Adrenal gland (tissue), 12 donors: ENCODE data around the gene TTC9B. TPM values are rescaled to one million over a fixed set of nuclear protein-coding genes. Genes with fewer than 3 reads are reported as not detected.

Source experiments
- DNase-seq, 7 donors: peaks; one replicate each; pipeline ENCODE4 v3.0.0-alpha.2; 2019 to 2020
- H3K27ac ChIP-seq, 5 donors: fragments of 200-600 bp; sonication (generic) in 4 of 5; 1 replicate in 3 of 5; 2 replicates in 2 of 5; pipeline versions ENCODE4 v1.5.1 to v1.8.0; 2016 to 2020; ENCODE audit warnings: mild to moderate bottlenecking in 1 of 5
- H3K27me3 ChIP-seq: fragments of 200-600 bp; 2 replicates; pipeline ENCODE4 v1.8.0; 2021
- H3K36me3 ChIP-seq, 2 donors: fragments of 200-600 bp; replicated peaks in 1 of 2; 1 replicate in 1 of 2; 2 replicates in 1 of 2; pipeline versions ENCODE4 v1.5.1 to v1.8.0; 2018 to 2022
- H3K4me1 ChIP-seq, 2 donors: fragments of 200-600 bp; replicated peaks in 1 of 2; 1 replicate in 1 of 2; 2 replicates in 1 of 2; pipeline versions ENCODE4 v1.5.1 to v1.8.0; 2018 to 2021
- H3K4me3 ChIP-seq, 4 donors: fragments of 200-600 bp; sonication (generic) in 3 of 4; one replicate each; pipeline ENCODE4 v1.5.1; 2016 to 2018
- H3K9me3 ChIP-seq, 3 donors: fragments of 200-600 bp; sonication (generic) in 1 of 3; replicated peaks in 1 of 3; 1 replicate in 2 of 3; 2 replicates in 1 of 3; pipeline versions ENCODE4 v1.5.1 to v1.8.0; 2016 to 2021
- CTCF ChIP-seq, 6 experiments: fragments of 450-650 bp in 4 of 6; fragments of 200-600 bp in 2 of 6; sonication (generic) in 1 of 6; IDR thresholded peaks; 1 replicate in 5 of 6; 2 replicates in 1 of 6; pipeline versions ENCODE4 v1.5.1 to v1.8.0; 2016 to 2021; ENCODE audit warnings: antibody characterized with exemption in 6 of 6, mild to moderate bottlenecking in 2 of 6, moderate library complexity in 1 of 6
- POLR2A ChIP-seq, 2 donors: fragments of 450-650 bp; IDR thresholded peaks; one replicate each; pipeline ENCODE4 v1.6.1; 2017; ENCODE audit warnings: antibody characterized with exemption in 2 of 2, mild to moderate bottlenecking in 2 of 2, moderate library complexity in 1 of 2
- WGBS, 4 donors: extraction: QIAGEN DNeasy Blood & Tissue Kit in 2 of 4; methylation state at CpG; one replicate each; pipeline versions ENCODE4 v1.1.5 to v1.1.7; 2013 to 2017; 5-methylcytosine and 5-hydroxymethylcytosine counted together
- intact Hi-C, 2 donors: fragments of 100-400 bp; cut with DNase I; formaldehyde crosslinking; loops; one replicate each; pipeline versions ENCODE4 v1.14.1 to v1.15.0; 2022 to 2023
- polyA plus RNA-seq, 3 donors: library from polyadenylated mRNA; stranded (reverse); fragments of 200-250 nt in 2 of 3; fragments of 350-450 nt in 1 of 3; fragmentation: Illumina TruSeq in 1 of 3; extraction: RNeasy Lipid Tissue Mini Kit (QIAGEN cat#74804) in 1 of 3; gene quantifications; one replicate each; pipeline ENCODE4 v1.2.3, GENCODE V29; 2013 to 2014
- total RNA-seq, 9 donors: library from RNA; depleted of rRNA in 4 of 9; stranded (reverse); fragments of >200 nt in 4 of 9; fragments of 120-200 nt in 1 of 9; fragmentation: NEBNext Ultra II Directional in 1 of 9; extraction: Animal tissue kit (Norgen Biotek cat#: 25700) in 1 of 9; gene quantifications; one replicate each; pipeline versions ENCODE4 v1.1.0 to v1.2.4, GENCODE V29; 2013 to 2023
- donor health status: healthy with polysubstance abuse.
- donor health status: Bipolar disorder and iron deficiency.
- donor health status: DM: yes; HTN: yes; CAD: no.
- donor health status: DM: no; HTN: no; CAD: no.
- donor health status: DM: no; HTN: no; CAD: no.
- donor health status: DM: yes; HTN: yes; CAD: no.

Gene TTC9B
- total and polyA plus RNA-seq, 12 donors = 0.32 to 2.6 (median 0.53) TPM; not detected in 8

- DNase-seq = peak in 6 of 7 donors; percentile 64 to 83 (median 70)
- Histone ChIP-seq H3K36me3 (peaks cover 0 to 27% of the 10 kb centered on the region in 2 donors), H3K4me1 (peaks cover 26 to 30% of the 10 kb centered on the region in 2 donors), H3K4me3 (no peak overlapping the region), H3K27ac (peak overlapping the region in 3 of 5 donors; percentile 32 to 67 (median 57)), H3K27me3 (no peaks in the 10 kb centered on the region), H3K9me3 (no peaks in the 10 kb centered on the region)
- WGBS, 4 donors = 35 to 59% (median 48%) methylated on average over 7 to 17 of the region's 17 CpGs
- intact Hi-C loops = no loop called here
- TF ChIP-seq POLR2A (IDR thresholded peaks at IDR 0.05) = no peak
Measured at GRCh38 chr19:40266119-40266518, 47.9 kb upstream of the TTC9B start.

- Histone ChIP-seq H3K27ac (peak overlapping the region in 3 of 5 donors; percentile 32 to 67 (median 57)), H3K36me3 (peaks cover 0 to 27% of the 10 kb centered on the region in 2 donors), H3K9me3 (no peaks in the 10 kb centered on the region), H3K4me1 (peaks cover 26 to 30% of the 10 kb centered on the region in 2 donors), H3K4me3 (no peak overlapping the region), H3K27me3 (no peaks in the 10 kb centered on the region)
- intact Hi-C loops = no loop called here
- 82 to 93% (median 87%) methylated on average over 5 to 6 of the region's 6 CpGs for WGBS, 4 donors
- DNase-seq = no peak
- TF ChIP-seq CTCF (IDR thresholded peaks at IDR 0.05) = no peak
- TF ChIP-seq POLR2A (IDR thresholded peaks at IDR 0.05) = no peak
Measured at GRCh38 chr19:40265763-40266099, 47.5 kb upstream of the TTC9B start.

- Histone ChIP-seq H3K27ac (peak overlapping the region in 2 of 5 donors; percentile 32 to 57), H3K4me1 (peaks cover 26 to 32% of the 10 kb centered on the region in 2 donors), H3K36me3 (peaks cover 0 to 27% of the 10 kb centered on the region in 2 donors), H3K27me3 (no peaks in the 10 kb centered on the region), H3K9me3 (no peaks in the 10 kb centered on the region), H3K4me3 (no peak overlapping the region)
- intact Hi-C loops = no loop called here
- TF ChIP-seq POLR2A (IDR thresholded peaks at IDR 0.05) = no peak
- TF ChIP-seq CTCF (IDR thresholded peaks at IDR 0.05) = no peak
- WGBS, 4 donors = 87 to 97% (median 89%) methylated on average over 13 to 22 of the region's 22 CpGs
- no peak for DNase-seq
Measured at GRCh38 chr19:40265055-40265762, 47.0 kb upstream of the TTC9B start.

DNA sequence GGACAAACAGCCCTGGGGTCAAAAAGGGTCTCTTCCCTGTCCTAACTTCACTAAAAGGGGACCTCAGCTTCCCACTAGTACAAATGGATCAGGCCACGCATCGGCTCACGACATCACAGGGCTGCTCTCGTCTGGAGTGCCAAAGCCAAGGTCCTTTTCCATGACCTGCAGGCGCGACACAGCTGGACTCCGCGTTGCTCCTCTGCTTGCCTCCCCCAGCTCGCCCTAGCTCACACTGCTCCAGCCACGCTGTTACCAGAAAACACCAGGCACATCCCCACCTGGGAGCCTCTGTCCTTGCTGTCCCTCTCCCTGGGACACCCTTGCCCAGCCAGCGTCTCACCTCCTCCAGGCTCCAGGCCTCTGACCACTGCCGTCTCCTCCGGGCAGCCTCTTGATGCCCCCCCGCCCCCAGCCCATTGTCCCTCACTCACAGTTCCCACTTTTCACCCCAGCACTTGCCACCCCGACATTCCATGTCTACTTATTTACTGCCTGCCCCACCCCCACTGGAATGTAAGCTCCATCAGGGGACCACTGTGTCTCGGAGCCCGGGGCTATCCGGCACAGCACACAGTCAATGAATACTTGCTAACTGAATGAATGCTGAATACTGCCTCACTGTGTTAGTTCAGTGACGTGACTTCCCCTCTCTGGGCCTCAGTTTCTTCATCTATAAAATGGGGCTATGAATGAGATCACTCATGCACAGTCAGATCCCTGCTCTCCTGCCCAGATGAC lies 46.3 kb upstream of the TTC9B start:
- intact Hi-C loops = no loop called here
- WGBS, 4 donors = 57 to 70% (median 63%) methylated on average over 19 of the region's 19 CpGs
- TF ChIP-seq POLR2A (IDR thresholded peaks at IDR 0.05) (no peak), CTCF (IDR thresholded peaks at IDR 0.05) (no peak)
- H3K4me3 ChIP-seq = no peak overlapping the region
- no peak overlapping the region for H3K27ac ChIP-seq
- peaks cover 0 to 27% of the 10 kb centered on the region in 2 donors for H3K36me3 ChIP-seq
- peaks cover 26 to 36% of the 10 kb centered on the region in 2 donors for H3K4me1 ChIP-seq
- no peaks in the 10 kb centered on the region for H3K9me3 ChIP-seq
- peak in 2 of 7 donors; percentile 14 to 53 for DNase-seq
- H3K27me3 ChIP-seq = no peaks in the 10 kb centered on the region
